Neural progenitor cell (in vitro differentiated cells): Measurements from ENCODE around the gene ZNF664. TPM values are rescaled to one million over a fixed set of nuclear protein-coding genes. Genes with fewer than 3 reads are reported as not detected.

Experiments used
- DNase-seq: peaks from one replicate; pipeline ENCODE4 v3.0.0-alpha.2; 2016; ENCODE audit warnings: low spot score
- H2AFZ ChIP-seq: fragments of 200-600 bp; sonication (generic); replicated peaks from 2 replicates; pipeline ENCODE4 v1.6.1; 2016; ENCODE audit warnings: antibody characterized with exemption
- H3F3A ChIP-seq: fragments of 200-600 bp; sonication (generic); 2 replicates; pipeline ENCODE4 v1.6.1; 2016; ENCODE audit warnings: antibody characterized with exemption, low read depth
- H3K27ac ChIP-seq: fragments of 200-600 bp; sonication (generic); 2 replicates; pipeline ENCODE4 v1.5.1; 2016; ENCODE audit warnings: mild to moderate bottlenecking
- H3K27me3 ChIP-seq: fragments of 200-600 bp; sonication (generic); 2 replicates; pipeline ENCODE4 v1.6.1; 2016; ENCODE audit warnings: mild to moderate bottlenecking, moderate library complexity
- H3K36me3 ChIP-seq: fragments of 200-600 bp; sonication (generic); 2 replicates; pipeline ENCODE4 v1.5.1; 2016
- H3K4me1 ChIP-seq: fragments of 200-600 bp; sonication (generic); 2 replicates; pipeline ENCODE4 v1.6.1; 2016; ENCODE audit warnings: mixed run types
- H3K4me2 ChIP-seq: fragments of 200-600 bp; sonication (generic); 2 replicates; pipeline ENCODE4 v1.6.1; 2016
- H3K4me3 ChIP-seq: fragments of 200-600 bp; sonication (generic); 2 replicates; pipeline ENCODE4 v1.5.1; 2016
- H3K79me2 ChIP-seq: fragments of 200-600 bp; sonication (generic); 2 replicates; pipeline ENCODE4 v1.6.1; 2016; ENCODE audit warnings: low read depth
- H3K9ac ChIP-seq: fragments of 200-600 bp; sonication (generic); 2 replicates; pipeline ENCODE4 v1.6.1; 2016
- H3K9me3 ChIP-seq: fragments of 200-600 bp; sonication (generic); 2 replicates; pipeline ENCODE4 v1.5.1; 2016; ENCODE audit warnings: low read depth
- H4K20me1 ChIP-seq: fragments of 200-600 bp; sonication (generic); 2 replicates; pipeline ENCODE4 v1.6.1; 2016; ENCODE audit warnings: low read depth
- H3K27ac Mint-ChIP-seq: 3 replicates; pipeline ENCODE4 v1.8.0; 2021; ENCODE audit warnings: mixed read lengths
- H3K27me3 Mint-ChIP-seq: 2 replicates; pipeline ENCODE4 v1.8.0; 2022; ENCODE audit warnings: low read depth, mild to moderate bottlenecking, inconsistent platforms, moderate library complexity, mixed read lengths; ENCODE audit not compliant: insufficient read depth
- H3K36me3 Mint-ChIP-seq: 3 replicates; pipeline ENCODE4 v1.8.0; 2021; ENCODE audit warnings: mixed read lengths
- H3K4me1 Mint-ChIP-seq: 3 replicates; pipeline ENCODE4 v1.8.0; 2021; ENCODE audit warnings: mixed read lengths
- H3K4me3 Mint-ChIP-seq: 3 replicates; pipeline ENCODE4 v1.8.0; 2021; ENCODE audit warnings: mild to moderate bottlenecking, moderate library complexity, mixed read lengths
- H3K9me3 Mint-ChIP-seq: 3 replicates; pipeline ENCODE4 v1.8.0; 2020; ENCODE audit warnings: mixed read lengths
- CTCF ChIP-seq: fragments of 200-600 bp; sonication (generic); IDR thresholded peaks from 2 replicates; pipeline ENCODE4 v1.5.1; 2017; ENCODE audit warnings: antibody characterized with exemption, mild to moderate bottlenecking
- EZH2 ChIP-seq: fragments of 200-600 bp; sonication (generic); IDR thresholded peaks from 2 replicates; pipeline ENCODE4 v1.6.1; 2017; ENCODE audit warnings: antibody characterized with exemption, mild to moderate bottlenecking, moderate library complexity
- EZH2phosphoT487 ChIP-seq: fragments of 200-600 bp; sonication (generic); IDR thresholded peaks from 2 replicates; pipeline ENCODE4 v1.6.1; 2017; ENCODE audit warnings: antibody characterized with exemption
- total RNA-seq: library from RNA; depleted of rRNA; stranded (reverse); fragments of >200 nt; gene quantifications from 2 replicates; pipeline ENCODE4 v1.2.3, GENCODE V29; 2015; ENCODE audit warnings: low replicate concordance

ZNF664 gene
- total RNA-seq, 1 donor from 2014 or later: 172 TPM

- H4K20me1 ChIP-seq: no peaks in the 10 kb centered on the region
- H3K4me1 ChIP-seq: no peaks in the 10 kb centered on the region
- no peak for DNase-seq
- peaks cover 3% of the 10 kb centered on the region for H3K36me3 Mint-ChIP-seq
- H3K4me2 ChIP-seq: no peak overlapping the region
- H3K27me3 Mint-ChIP-seq: no peaks in the 10 kb centered on the region
- no peaks in the 10 kb centered on the region for H3F3A ChIP-seq
- H3K27me3 ChIP-seq: peaks cover 57% of the 10 kb centered on the region
- H2AFZ ChIP-seq: no peak overlapping the region
- no peaks in the 10 kb centered on the region for H3K9me3 ChIP-seq
- peaks cover 8% of the 10 kb centered on the region for H3K4me1 Mint-ChIP-seq
- H3K27ac ChIP-seq: no peak overlapping the region
- H3K36me3 ChIP-seq: no peaks in the 10 kb centered on the region
- no peak overlapping the region for H3K27ac Mint-ChIP-seq
- no peak for TF ChIP-seq CTCF
- TF ChIP-seq EZH2phosphoT487: no peak
- TF ChIP-seq EZH2: no peak
- no peak overlapping the region for H3K9ac ChIP-seq
- peaks cover 4% of the 10 kb centered on the region for H3K9me3 Mint-ChIP-seq
- H3K79me2 ChIP-seq: no peaks in the 10 kb centered on the region
- H3K4me3 ChIP-seq: no peak overlapping the region
- no peak overlapping the region for H3K4me3 Mint-ChIP-seq
These were observed 44.6 kb upstream of the ZNF664 start for GRCh38 chr12:123928274-123928865.

GRCh38 chr12:123928897-123929296 lies 44.1 kb upstream of the ZNF664 start:
- H3K9me3 ChIP-seq: no peaks in the 10 kb centered on the region
- no peak overlapping the region for H3K9ac ChIP-seq
- H3K27ac Mint-ChIP-seq: no peak overlapping the region
- H3K4me2 ChIP-seq: no peak overlapping the region
- no peak for DNase-seq
- TF ChIP-seq EZH2phosphoT487: no peak
- TF ChIP-seq CTCF: no peak
- TF ChIP-seq EZH2: no peak
- H3K27me3 ChIP-seq: peaks cover 51% of the 10 kb centered on the region
- H3K4me1 ChIP-seq: no peaks in the 10 kb centered on the region
- H3F3A ChIP-seq: no peaks in the 10 kb centered on the region
- no peaks in the 10 kb centered on the region for H4K20me1 ChIP-seq
- no peak overlapping the region for H3K4me3 Mint-ChIP-seq
- H3K9me3 Mint-ChIP-seq: peaks cover 6% of the 10 kb centered on the region
- peaks cover 5% of the 10 kb centered on the region for H3K36me3 Mint-ChIP-seq
- H3K27ac ChIP-seq: no peak overlapping the region
- H3K4me3 ChIP-seq: no peak overlapping the region
- peaks cover 3% of the 10 kb centered on the region for H3K27me3 Mint-ChIP-seq
- H3K36me3 ChIP-seq: no peaks in the 10 kb centered on the region
- no peak overlapping the region for H2AFZ ChIP-seq
- H3K4me1 Mint-ChIP-seq: peaks cover 8% of the 10 kb centered on the region
- H3K79me2 ChIP-seq: no peaks in the 10 kb centered on the region

GRCh38 chr12:123929946-123930583 lies 43.0 kb upstream of the ZNF664 start:
- no peaks in the 10 kb centered on the region for H3K36me3 ChIP-seq
- peaks cover 6% of the 10 kb centered on the region for H3K9me3 Mint-ChIP-seq

More at GRCh38 chr12:123929946-123930583, 43.0 kb upstream of the ZNF664 start:
- Histone ChIP-seq H3F3A (no peaks in the 10 kb centered on the region), H2AFZ (no peak overlapping the region), H3K9me3 (no peaks in the 10 kb centered on the region), H3K27ac (no peak overlapping the region), H4K20me1 (no peaks in the 10 kb centered on the region), H3K79me2 (no peaks in the 10 kb centered on the region), H3K4me3 (no peak overlapping the region), H3K4me2 (no peak overlapping the region), H3K4me1 (no peaks in the 10 kb centered on the region), H3K27me3 (peaks cover 43% of the 10 kb centered on the region), H3K9ac (no peak overlapping the region)
- no peak for DNase-seq
- Mint-ChIP-seq H3K27me3 (peaks cover 3% of the 10 kb centered on the region), H3K4me3 (no peak overlapping the region), H3K27ac (peak overlapping the region; percentile 57), H3K36me3 (peaks cover 5% of the 10 kb centered on the region), H3K4me1 (peaks cover 8% of the 10 kb centered on the region)
- TF ChIP-seq EZH2phosphoT487: no peak
- no peak for TF ChIP-seq EZH2
- TF ChIP-seq CTCF: no peak
